Ishikawa (cell line): ENCODE measurements around the gene SHH.
A peak's percentile ranks its signal among the peaks of the same experiment; 100 is the strongest.

Source experiments
- CEBPB ChIP-seq: IDR thresholded peaks from 2 replicates; pipeline ENCODE4 v1.6.1; 2012
- CREB1 ChIP-seq: IDR thresholded peaks from 2 replicates; pipeline ENCODE4 v1.6.1; 2012; ENCODE audit warnings: low read depth
- EGR1 ChIP-seq: IDR thresholded peaks from 2 replicates; pipeline ENCODE4 v1.6.1; 2012
- EP300 ChIP-seq: IDR thresholded peaks from 2 replicates; pipeline ENCODE4 v1.6.1; 2012; ENCODE audit warnings: borderline replicate concordance
- NFIC ChIP-seq: IDR thresholded peaks from 2 replicates; pipeline ENCODE4 v1.6.1; 2012
- RAD21 ChIP-seq: IDR thresholded peaks from 2 replicates; pipeline ENCODE4 v1.6.1; 2012; ENCODE audit warnings: low read depth
- TAF1 ChIP-seq: IDR thresholded peaks from 2 replicates; pipeline ENCODE4 v1.6.1; 2012; ENCODE audit warnings: low read depth, mild to moderate bottlenecking
- TCF12 ChIP-seq: IDR thresholded peaks from 2 replicates; pipeline ENCODE4 v1.6.1; 2012; ENCODE audit warnings: low read depth
- TEAD4 ChIP-seq: IDR thresholded peaks from 2 replicates; pipeline ENCODE4 v1.6.1; 2012
- YY1 ChIP-seq: IDR thresholded peaks from 2 replicates; pipeline ENCODE4 v1.6.1; 2012; ENCODE audit warnings: low read depth
- ZBTB7A ChIP-seq: IDR thresholded peaks from 2 replicates; pipeline ENCODE4 v1.6.1; 2012; ENCODE audit warnings: low read depth
- TF ChIP-seq, protein P1 (sequence below): IDR thresholded peaks from 2 replicates; pipeline ENCODE4 v1.6.1; 2012; ENCODE audit warnings: low read depth, mild to moderate bottlenecking
- TF ChIP-seq, protein P2 (sequence below): IDR thresholded peaks from 2 replicates; pipeline ENCODE4 v1.6.1; 2012
- TF ChIP-seq, protein P3 (sequence below): IDR thresholded peaks from 2 replicates; pipeline ENCODE4 v1.6.1; 2012

Gene SHH

DNA sequence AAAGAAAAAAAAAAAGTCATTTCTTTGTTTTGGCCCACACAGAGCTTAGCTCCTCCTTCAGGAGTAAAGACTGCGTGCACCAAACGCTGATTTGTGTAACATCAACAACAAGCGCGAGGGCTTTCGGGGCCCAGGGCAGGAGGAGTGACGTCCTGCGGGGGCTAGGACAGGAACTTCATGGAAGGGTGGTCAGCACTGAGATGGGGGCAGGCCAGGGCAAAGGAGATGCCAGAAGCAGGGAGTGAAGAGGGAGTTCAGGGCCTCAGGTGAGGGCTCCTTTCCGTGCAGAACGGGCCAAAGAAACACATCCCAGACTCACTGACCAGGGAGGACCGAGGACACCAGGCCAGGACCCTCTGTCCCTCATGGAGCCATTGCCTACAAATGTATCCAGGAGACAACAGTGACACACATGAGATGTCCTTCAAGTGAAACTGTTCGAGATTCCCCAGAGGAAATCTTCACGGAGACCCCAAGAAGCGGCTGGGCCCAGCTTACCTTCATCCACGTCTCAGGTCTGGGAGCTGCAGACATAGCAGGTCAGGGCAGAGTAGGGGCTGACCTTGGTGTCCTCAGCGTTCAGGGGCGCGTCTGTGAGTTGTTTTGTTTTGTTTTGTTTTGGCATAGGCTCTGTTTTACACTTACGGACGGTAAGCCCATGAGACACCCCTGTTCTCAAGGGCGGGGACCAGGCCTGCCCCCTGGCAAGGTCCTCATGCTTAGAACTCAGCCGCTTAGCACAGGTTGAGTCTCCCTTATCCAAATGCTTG is 30.4 kb upstream of the SHH start:
- TF ChIP-seq, protein P1, sequence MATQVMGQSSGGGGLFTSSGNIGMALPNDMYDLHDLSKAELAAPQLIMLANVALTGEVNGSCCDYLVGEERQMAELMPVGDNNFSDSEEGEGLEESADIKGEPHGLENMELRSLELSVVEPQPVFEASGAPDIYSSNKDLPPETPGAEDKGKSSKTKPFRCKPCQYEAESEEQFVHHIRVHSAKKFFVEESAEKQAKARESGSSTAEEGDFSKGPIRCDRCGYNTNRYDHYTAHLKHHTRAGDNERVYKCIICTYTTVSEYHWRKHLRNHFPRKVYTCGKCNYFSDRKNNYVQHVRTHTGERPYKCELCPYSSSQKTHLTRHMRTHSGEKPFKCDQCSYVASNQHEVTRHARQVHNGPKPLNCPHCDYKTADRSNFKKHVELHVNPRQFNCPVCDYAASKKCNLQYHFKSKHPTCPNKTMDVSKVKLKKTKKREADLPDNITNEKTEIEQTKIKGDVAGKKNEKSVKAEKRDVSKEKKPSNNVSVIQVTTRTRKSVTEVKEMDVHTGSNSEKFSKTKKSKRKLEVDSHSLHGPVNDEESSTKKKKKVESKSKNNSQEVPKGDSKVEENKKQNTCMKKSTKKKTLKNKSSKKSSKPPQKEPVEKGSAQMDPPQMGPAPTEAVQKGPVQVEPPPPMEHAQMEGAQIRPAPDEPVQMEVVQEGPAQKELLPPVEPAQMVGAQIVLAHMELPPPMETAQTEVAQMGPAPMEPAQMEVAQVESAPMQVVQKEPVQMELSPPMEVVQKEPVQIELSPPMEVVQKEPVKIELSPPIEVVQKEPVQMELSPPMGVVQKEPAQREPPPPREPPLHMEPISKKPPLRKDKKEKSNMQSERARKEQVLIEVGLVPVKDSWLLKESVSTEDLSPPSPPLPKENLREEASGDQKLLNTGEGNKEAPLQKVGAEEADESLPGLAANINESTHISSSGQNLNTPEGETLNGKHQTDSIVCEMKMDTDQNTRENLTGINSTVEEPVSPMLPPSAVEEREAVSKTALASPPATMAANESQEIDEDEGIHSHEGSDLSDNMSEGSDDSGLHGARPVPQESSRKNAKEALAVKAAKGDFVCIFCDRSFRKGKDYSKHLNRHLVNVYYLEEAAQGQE, result no peak
- TF ChIP-seq TCF12 (no peak), RAD21 (no peak), CREB1 (no peak), YY1 (no peak)
- TF ChIP-seq, protein P2, sequence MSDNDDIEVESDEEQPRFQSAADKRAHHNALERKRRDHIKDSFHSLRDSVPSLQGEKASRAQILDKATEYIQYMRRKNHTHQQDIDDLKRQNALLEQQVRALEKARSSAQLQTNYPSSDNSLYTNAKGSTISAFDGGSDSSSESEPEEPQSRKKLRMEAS, result no peak

DNA sequence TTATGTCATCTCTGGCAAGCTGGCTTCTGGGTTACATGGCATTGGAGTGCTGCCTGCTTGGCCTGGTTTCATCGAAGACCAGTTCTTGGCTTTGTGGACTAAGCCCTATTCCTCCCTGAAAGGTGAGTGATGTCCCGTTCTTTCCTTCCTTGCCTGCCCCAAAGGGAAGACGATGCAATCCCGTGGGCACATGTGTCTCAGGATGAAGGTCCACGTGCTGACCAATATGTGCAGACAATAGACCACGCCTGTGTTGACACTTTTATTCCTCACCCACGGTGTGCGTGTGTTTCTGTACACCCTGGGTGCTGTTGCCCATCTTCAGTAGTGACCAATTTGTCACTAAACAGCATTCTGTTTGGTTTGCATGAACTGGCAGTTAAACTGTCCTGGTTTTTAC is 28.6 kb upstream of the SHH start:
- TF ChIP-seq TAF1, result no peak
- TF ChIP-seq RAD21, result no peak
- TF ChIP-seq, protein P2, result no peak
- TF ChIP-seq TCF12, result no peak
- TF ChIP-seq, protein P3, sequence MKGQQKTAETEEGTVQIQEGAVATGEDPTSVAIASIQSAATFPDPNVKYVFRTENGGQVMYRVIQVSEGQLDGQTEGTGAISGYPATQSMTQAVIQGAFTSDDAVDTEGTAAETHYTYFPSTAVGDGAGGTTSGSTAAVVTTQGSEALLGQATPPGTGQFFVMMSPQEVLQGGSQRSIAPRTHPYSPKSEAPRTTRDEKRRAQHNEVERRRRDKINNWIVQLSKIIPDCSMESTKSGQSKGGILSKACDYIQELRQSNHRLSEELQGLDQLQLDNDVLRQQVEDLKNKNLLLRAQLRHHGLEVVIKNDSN, result no peak
- TF ChIP-seq TEAD4, result no peak
- TF ChIP-seq CREB1, result no peak
- TF ChIP-seq YY1, result no peak
- no peak for TF ChIP-seq NFIC
- TF ChIP-seq, protein P1, result no peak
- TF ChIP-seq ZBTB7A, result no peak
- TF ChIP-seq EGR1, result no peak

DNA sequence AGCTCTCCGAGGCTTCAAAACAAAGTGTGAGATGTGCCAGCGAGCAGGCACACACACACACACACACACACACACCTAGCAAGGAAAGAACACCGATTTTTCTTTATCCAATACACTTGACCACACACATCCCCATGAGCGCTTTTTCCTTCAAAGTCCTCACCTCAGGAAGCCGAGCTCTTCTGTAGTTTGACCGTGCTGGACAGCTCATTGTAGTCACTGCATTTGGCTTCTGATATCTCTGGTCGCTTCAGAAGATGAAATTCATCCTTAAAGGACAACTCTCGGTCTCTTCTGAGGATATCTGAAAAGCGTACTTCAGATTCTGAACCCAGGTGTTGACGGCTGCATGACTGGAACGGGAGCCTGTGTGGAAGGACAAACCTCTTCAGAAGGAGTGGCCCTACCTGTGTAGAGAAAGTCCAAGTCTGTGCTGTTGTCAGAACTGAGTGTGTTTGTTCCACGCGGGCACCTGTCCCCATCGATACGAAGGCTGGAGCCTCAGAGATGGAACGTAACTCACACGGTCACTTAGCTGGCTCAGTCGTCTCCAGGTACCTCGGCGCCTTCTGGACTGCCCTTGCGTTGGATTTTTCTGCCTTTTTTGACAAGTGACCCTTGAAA is 28.1 kb upstream of the SHH start:
- TF ChIP-seq, protein P1, result peak; percentile 38; the same call in 1 of the 2 replicates
- no peak for TF ChIP-seq TEAD4

DNA sequence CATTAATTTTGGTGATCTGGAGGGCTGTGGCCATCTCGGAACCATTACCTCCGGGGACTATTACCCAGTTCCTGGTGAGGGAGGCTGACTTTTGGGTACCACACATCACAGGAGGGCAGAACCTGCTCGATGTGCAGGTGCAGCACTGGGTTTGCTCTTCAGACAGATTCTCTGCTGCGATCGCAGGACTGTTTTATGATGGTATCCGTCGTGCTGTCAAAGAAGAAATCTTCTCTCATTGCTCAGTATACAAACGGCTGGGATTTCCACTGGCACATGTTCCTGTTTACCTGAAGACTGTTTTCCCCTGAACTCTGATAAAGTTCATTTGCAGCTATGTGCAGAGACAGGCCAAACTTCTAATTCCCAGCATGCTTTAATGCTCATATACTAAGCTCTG is 27.2 kb upstream of the SHH start:
- TF ChIP-seq CEBPB (no peak), CREB1 (no peak), EP300 (no peak), ZBTB7A (no peak), YY1 (no peak), EGR1 (no peak)
- TF ChIP-seq, protein P1, result no peak
- TF ChIP-seq, protein P2, result no peak
